DOHH2 (cell line): Measurements from ENCODE around the gene RGMA.

Experiments
- H3F3A ChIP-seq: fragments of 200-600 bp; sonication (generic), shearing (Covaris generic); 2 replicates; pipeline ENCODE4 v1.6.0; 2016; ENCODE audit warnings: antibody characterized with exemption, mild to moderate bottlenecking; ENCODE audit not compliant: control insufficient read depth, insufficient read depth
- H3K27ac ChIP-seq: fragments of 200-600 bp; sonication (generic); 2 replicates; pipeline ENCODE4 v1.5.1; 2014; ENCODE audit warnings: low read depth, mild to moderate bottlenecking, low read length, moderate library complexity
- H3K27me3 ChIP-seq: fragments of 200-600 bp; sonication (generic); 2 replicates; pipeline ENCODE4 v1.6.1; 2014; ENCODE audit warnings: mild to moderate bottlenecking, low read length, mixed read lengths; ENCODE audit not compliant: control insufficient read depth
- H3K36me3 ChIP-seq: fragments of 200-600 bp; sonication (generic); 2 replicates; pipeline ENCODE4 v1.6.1; 2014; ENCODE audit warnings: mild to moderate bottlenecking, low read length, moderate library complexity, mixed read lengths; ENCODE audit not compliant: control insufficient read depth
- H3K4me1 ChIP-seq: fragments of 200-600 bp; sonication (generic); 2 replicates; pipeline ENCODE4 v1.6.1; 2014; ENCODE audit warnings: mild to moderate bottlenecking, low read length, mixed read lengths; ENCODE audit not compliant: control insufficient read depth
- H3K4me2 ChIP-seq: fragments of 200-600 bp; sonication (generic); 2 replicates; pipeline ENCODE4 v1.6.0; 2014; ENCODE audit warnings: mild to moderate bottlenecking, low read length, moderate library complexity
- H3K4me3 ChIP-seq: fragments of 200-600 bp; sonication (generic); 2 replicates; pipeline ENCODE4 v1.5.1; 2014; ENCODE audit warnings: mild to moderate bottlenecking, low read length, mixed read lengths
- H3K79me2 ChIP-seq: fragments of 200-600 bp; sonication (generic); 2 replicates; pipeline ENCODE4 v1.6.1; 2014; ENCODE audit warnings: mild to moderate bottlenecking, low read length, mixed read lengths; ENCODE audit not compliant: control insufficient read depth
- H3K9me2 ChIP-seq: fragments of 200-600 bp; sonication (generic); replicated peaks from 2 replicates; pipeline ENCODE4 v1.6.1; 2014; ENCODE audit warnings: mild to moderate bottlenecking, low read length, mixed read lengths; ENCODE audit not compliant: control insufficient read depth
- H3K9me3 ChIP-seq: fragments of 200-600 bp; sonication (generic); 2 replicates; pipeline ENCODE4 v1.6.1; 2014; ENCODE audit warnings: antibody characterized with exemption, low read length, mixed read lengths; ENCODE audit not compliant: control insufficient read depth, insufficient read depth
- H4K20me1 ChIP-seq: fragments of 200-600 bp; sonication (generic); 2 replicates; pipeline ENCODE4 v1.6.0; 2014; ENCODE audit warnings: low read depth, mild to moderate bottlenecking, antibody characterized with exemption, low read length, moderate library complexity; ENCODE audit not compliant: control insufficient read depth, insufficient read depth
- CTCF ChIP-seq: fragments of 200-600 bp; sonication (generic); IDR thresholded peaks from one replicate; pipeline ENCODE4 v1.5.1; 2014; ENCODE audit warnings: antibody characterized with exemption, mild to moderate bottlenecking, low read depth, low read length; ENCODE audit not compliant: poor library complexity, severe bottlenecking
- EZH2phosphoT487 ChIP-seq: fragments of 200-600 bp; sonication (generic); IDR thresholded peaks from 2 replicates; pipeline ENCODE4 v1.6.1; 2017; ENCODE audit warnings: borderline replicate concordance, mild to moderate bottlenecking, antibody characterized with exemption, low read length, moderate library complexity, mixed read lengths

RGMA gene

GRCh38 chr15:93060336-93061248, 28.4 kb downstream of the RGMA start:
- H3K4me2 ChIP-seq: no peak overlapping the region
- H4K20me1 ChIP-seq: no peaks in the 10 kb centered on the region
- H3K9me3 ChIP-seq: no peaks in the 10 kb centered on the region
- no peaks in the 10 kb centered on the region for H3K9me2 ChIP-seq
- TF ChIP-seq CTCF: no peak
- no peak for TF ChIP-seq EZH2phosphoT487
- H3K36me3 ChIP-seq: no peaks in the 10 kb centered on the region
- no peaks in the 10 kb centered on the region for H3F3A ChIP-seq
- H3K27me3 ChIP-seq: peaks cover 4% of the 10 kb centered on the region; the same call in 1 of the 2 replicates
- H3K79me2 ChIP-seq: no peaks in the 10 kb centered on the region
- no peak overlapping the region for H3K27ac ChIP-seq
- H3K4me1 ChIP-seq: no peaks in the 10 kb centered on the region
- no peak overlapping the region for H3K4me3 ChIP-seq

- Histone ChIP-seq H3K4me2 (no peak overlapping the region), H3K36me3 (no peaks in the 10 kb centered on the region), H3K9me2 (no peaks in the 10 kb centered on the region), H3K4me3 (no peak overlapping the region), H3K4me1 (no peaks in the 10 kb centered on the region), H3K79me2 (no peaks in the 10 kb centered on the region), H3K27me3 (peaks cover 3% of the 10 kb centered on the region; the same call in 1 of the 2 replicates), H3K9me3 (no peaks in the 10 kb centered on the region), H3K27ac (no peak overlapping the region), H4K20me1 (no peaks in the 10 kb centered on the region), H3F3A (no peaks in the 10 kb centered on the region)
- TF ChIP-seq EZH2phosphoT487 (no peak), CTCF (no peak)
Measured at GRCh38 chr15:93059442-93059841, 29.6 kb downstream of the RGMA start.

- Histone ChIP-seq H4K20me1 (no peaks in the 10 kb centered on the region), H3K27me3 (no peaks in the 10 kb centered on the region), H3K27ac (no peak overlapping the region), H3K4me2 (no peak overlapping the region), H3K4me3 (no peak overlapping the region), H3K36me3 (no peaks in the 10 kb centered on the region), H3K9me3 (no peaks in the 10 kb centered on the region), H3F3A (no peaks in the 10 kb centered on the region), H3K79me2 (no peaks in the 10 kb centered on the region), H3K9me2 (no peaks in the 10 kb centered on the region), H3K4me1 (no peaks in the 10 kb centered on the region)
- TF ChIP-seq CTCF: no peak
Measured at GRCh38 chr15:93058904-93059427, 30.0 kb downstream of the RGMA start.
